HL-60 (cell line): Measurements from ENCODE around the gene DYNLT4.

Experiments
- DNase-seq, 2 experiments: peaks; one replicate each; pipeline ENCODE4 v3.0.0-alpha.2; 2010 to 2020; ENCODE audit warnings: low read depth in 1 of 2, low spot score in 1 of 2
- H3K27ac ChIP-seq: fragments of 250-450 bp; sonication (Bioruptor Pico); replicated peaks from 2 replicates; pipeline ENCODE4 v1.5.1; 2020; ENCODE audit warnings: mild to moderate bottlenecking, moderate library complexity
- H3K27me3 ChIP-seq: fragments of 250-450 bp; sonication (Bioruptor Pico); 2 replicates; pipeline ENCODE4 v1.5.1; 2021; ENCODE audit warnings: mild to moderate bottlenecking, moderate library complexity; ENCODE audit not compliant: insufficient read depth, poor library complexity, severe bottlenecking
- H3K4me3 ChIP-seq: replicated peaks from 2 replicates; pipeline ENCODE4 v1.5.1; 2011; ENCODE audit warnings: mild to moderate bottlenecking, control low read depth, low read length; ENCODE audit not compliant: insufficient read depth
- GABPA ChIP-seq: IDR thresholded peaks from 2 replicates; pipeline ENCODE4 v1.6.1; 2012; ENCODE audit warnings: low read depth
- POLR2AphosphoS5 ChIP-seq: IDR thresholded peaks from 2 replicates; pipeline ENCODE4 v1.6.1; 2012; ENCODE audit warnings: low read depth
- SPI1 ChIP-seq: IDR thresholded peaks from 2 replicates; pipeline ENCODE4 v1.6.1; 2012; ENCODE audit warnings: low read depth, mild to moderate bottlenecking, borderline replicate concordance
- TF ChIP-seq, protein P1 (sequence below): IDR thresholded peaks from one replicate; pipeline ENCODE4 v1.5.1; 2011; ENCODE audit warnings: low read length, control low read depth, inconsistent platforms; ENCODE audit not compliant: insufficient read depth
- TF ChIP-seq, protein P2 (sequence below): IDR thresholded peaks from 2 replicates; pipeline ENCODE4 v1.6.1; 2012; ENCODE audit warnings: low read depth; ENCODE audit not compliant: insufficient replicate concordance

The DYNLT4 gene

DNA sequence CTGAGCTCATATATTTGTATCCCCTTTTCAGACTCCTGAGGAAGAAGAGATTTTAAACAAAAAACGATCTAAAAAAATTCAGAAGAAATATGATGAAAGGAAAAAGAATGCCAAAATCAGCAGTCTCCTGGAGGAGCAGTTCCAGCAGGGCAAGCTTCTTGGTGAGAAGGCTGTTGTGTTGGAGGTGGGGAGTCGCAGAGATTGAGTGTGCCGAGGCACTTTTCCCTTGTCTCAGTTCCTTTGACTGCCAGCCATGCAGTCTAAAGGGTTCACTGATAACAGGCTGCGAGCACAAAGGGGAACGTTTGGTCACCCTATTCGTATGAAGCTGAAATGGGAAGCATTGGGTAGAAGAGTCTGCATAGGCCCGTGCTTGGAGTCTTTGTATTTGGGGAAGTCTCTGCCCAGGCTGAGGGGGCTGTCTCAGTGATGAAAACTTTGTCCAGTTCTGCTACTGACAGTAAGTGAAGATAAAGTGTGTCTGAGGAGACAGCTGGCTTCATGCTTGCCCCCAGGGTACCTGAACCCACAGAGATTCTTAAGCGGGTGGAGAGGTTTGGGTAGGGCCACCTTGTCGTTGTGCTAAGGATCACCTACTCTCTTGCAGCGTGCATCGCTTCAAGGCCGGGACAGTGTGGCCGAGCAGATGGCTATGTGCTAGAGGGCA is 29.0 kb downstream of the DYNLT4 start:
- DNase-seq = peak in 1 of 2 experiments; percentile 80
- Histone ChIP-seq H3K4me3 (peak overlapping the region; percentile 86), H3K27ac (peak overlapping the region; percentile 93), H3K27me3 (no peaks in the 10 kb centered on the region)
- TF ChIP-seq, protein P1, sequence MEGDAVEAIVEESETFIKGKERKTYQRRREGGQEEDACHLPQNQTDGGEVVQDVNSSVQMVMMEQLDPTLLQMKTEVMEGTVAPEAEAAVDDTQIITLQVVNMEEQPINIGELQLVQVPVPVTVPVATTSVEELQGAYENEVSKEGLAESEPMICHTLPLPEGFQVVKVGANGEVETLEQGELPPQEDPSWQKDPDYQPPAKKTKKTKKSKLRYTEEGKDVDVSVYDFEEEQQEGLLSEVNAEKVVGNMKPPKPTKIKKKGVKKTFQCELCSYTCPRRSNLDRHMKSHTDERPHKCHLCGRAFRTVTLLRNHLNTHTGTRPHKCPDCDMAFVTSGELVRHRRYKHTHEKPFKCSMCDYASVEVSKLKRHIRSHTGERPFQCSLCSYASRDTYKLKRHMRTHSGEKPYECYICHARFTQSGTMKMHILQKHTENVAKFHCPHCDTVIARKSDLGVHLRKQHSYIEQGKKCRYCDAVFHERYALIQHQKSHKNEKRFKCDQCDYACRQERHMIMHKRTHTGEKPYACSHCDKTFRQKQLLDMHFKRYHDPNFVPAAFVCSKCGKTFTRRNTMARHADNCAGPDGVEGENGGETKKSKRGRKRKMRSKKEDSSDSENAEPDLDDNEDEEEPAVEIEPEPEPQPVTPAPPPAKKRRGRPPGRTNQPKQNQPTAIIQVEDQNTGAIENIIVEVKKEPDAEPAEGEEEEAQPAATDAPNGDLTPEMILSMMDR = no peak
- TF ChIP-seq SPI1 = peak; percentile 85
- peak; percentile 38; the same call in 1 of the 2 replicates for TF ChIP-seq POLR2AphosphoS5

DNA sequence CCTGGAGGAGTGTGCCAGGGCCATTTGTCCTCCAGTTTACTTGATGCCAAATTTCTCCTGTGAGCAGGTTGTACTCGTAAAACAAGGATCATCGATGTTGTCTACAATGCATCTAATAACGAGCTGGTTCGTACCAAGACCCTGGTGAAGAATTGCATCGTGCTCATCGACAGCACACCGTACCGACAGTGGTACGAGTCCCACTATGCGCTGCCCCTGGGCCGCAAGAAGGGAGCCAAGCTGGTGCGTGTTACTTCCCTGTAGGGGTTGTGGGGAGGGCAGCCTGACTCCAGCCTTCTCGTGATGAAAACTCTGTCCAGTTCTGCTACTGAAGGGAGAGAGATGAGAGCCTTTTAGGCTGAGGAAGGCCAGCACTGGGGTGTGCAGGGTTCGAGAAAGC is 29.6 kb downstream of the DYNLT4 start:
- DNase-seq = peak in 1 of 2 experiments; percentile 49
- TF ChIP-seq, protein P2, sequence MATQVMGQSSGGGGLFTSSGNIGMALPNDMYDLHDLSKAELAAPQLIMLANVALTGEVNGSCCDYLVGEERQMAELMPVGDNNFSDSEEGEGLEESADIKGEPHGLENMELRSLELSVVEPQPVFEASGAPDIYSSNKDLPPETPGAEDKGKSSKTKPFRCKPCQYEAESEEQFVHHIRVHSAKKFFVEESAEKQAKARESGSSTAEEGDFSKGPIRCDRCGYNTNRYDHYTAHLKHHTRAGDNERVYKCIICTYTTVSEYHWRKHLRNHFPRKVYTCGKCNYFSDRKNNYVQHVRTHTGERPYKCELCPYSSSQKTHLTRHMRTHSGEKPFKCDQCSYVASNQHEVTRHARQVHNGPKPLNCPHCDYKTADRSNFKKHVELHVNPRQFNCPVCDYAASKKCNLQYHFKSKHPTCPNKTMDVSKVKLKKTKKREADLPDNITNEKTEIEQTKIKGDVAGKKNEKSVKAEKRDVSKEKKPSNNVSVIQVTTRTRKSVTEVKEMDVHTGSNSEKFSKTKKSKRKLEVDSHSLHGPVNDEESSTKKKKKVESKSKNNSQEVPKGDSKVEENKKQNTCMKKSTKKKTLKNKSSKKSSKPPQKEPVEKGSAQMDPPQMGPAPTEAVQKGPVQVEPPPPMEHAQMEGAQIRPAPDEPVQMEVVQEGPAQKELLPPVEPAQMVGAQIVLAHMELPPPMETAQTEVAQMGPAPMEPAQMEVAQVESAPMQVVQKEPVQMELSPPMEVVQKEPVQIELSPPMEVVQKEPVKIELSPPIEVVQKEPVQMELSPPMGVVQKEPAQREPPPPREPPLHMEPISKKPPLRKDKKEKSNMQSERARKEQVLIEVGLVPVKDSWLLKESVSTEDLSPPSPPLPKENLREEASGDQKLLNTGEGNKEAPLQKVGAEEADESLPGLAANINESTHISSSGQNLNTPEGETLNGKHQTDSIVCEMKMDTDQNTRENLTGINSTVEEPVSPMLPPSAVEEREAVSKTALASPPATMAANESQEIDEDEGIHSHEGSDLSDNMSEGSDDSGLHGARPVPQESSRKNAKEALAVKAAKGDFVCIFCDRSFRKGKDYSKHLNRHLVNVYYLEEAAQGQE = no peak
- TF ChIP-seq SPI1 (no peak; the same call in 1 of the 2 replicates), POLR2AphosphoS5 (no peak), GABPA (no peak)
- TF ChIP-seq, protein P1 = no peak
- Histone ChIP-seq H3K4me3 (peak overlapping the region; percentile 86), H3K27me3 (no peaks in the 10 kb centered on the region), H3K27ac (peak overlapping the region; percentile 93)

DNA sequence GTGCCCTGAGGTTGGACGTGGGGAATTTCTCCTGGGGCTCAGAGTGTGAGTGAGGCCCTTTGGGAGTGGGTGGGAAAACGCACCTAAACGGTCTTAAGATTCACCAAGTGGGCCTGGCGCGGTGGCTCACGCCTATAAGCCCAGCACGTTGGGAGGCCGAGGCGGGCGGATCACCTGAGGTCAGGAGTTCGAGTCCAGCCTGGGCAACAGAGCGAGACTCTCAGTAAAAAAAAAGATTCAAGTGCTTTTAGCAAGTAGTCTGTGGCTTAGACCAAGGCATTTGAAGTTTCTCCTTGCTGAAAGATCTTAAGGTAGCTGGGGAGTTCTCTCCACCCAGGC is 30.5 kb downstream of the DYNLT4 start:
- no peak for DNase-seq
- TF ChIP-seq SPI1 (no peak), GABPA (no peak), POLR2AphosphoS5 (peak; percentile 48; the same call in 1 of the 2 replicates)
- TF ChIP-seq, protein P1 = no peak
- no peaks in the 10 kb centered on the region for H3K27me3 ChIP-seq
- peak overlapping the region; percentile 86 for H3K4me3 ChIP-seq
- peak overlapping the region; percentile 93 for H3K27ac ChIP-seq

DNA sequence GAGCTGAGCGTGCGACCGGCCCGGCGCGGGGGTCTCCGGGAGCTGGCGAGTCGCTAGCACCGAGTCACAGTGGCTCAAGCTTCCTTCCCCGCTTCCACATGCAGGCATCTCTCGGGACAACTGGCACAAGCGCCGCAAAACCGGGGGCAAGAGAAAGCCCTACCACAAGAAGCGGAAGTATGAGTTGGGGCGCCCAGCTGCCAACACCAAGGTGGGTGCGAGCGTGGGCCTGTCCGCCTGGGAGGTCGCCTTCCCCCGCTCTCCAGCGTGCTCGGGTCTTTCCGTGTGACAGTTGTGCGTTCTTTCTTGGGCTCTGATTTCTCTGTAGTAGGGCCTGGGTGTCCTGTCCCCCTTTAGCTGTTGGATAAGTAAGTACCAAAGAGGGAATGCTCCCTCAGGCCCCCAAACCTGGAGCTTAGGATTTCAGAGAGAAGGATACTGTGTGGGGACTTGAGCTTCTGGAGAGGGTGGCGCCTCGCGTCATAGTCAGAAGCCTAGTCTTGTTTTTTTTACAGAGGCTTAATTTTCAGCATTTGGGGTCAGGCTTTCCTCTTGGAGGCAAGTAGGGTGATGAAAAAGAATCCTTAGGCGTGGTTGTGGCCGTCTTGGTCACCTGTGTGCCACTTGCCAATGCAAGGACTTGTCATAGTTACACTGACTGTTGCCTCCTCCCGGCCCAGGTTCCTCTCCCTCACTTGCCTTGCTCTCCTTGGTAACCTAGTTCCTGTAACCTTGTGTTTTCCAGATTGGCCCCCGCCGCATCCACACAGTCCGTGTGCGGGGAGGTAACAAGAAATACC is 31.0 kb downstream of the DYNLT4 start:
- peak overlapping the region; percentile 93 for H3K27ac ChIP-seq
- peak overlapping the region; percentile 86 for H3K4me3 ChIP-seq
- TF ChIP-seq SPI1 (no peak), POLR2AphosphoS5 (no peak), GABPA (no peak)
- TF ChIP-seq, protein P1 = no peak
- TF ChIP-seq, protein P2 = no peak
- DNase-seq = peak; percentile 67 to 71
- no peaks in the 10 kb centered on the region for H3K27me3 ChIP-seq
